Type B pancreatic cell (in vitro differentiated cells): ENCODE results near the gene CYP26C1. TPM values are rescaled to one million over a fixed set of nuclear protein-coding genes. Genes with fewer than 3 reads are reported as not detected.

Source experiments
- DNase-seq: peaks from one replicate; pipeline ENCODE4 v3.0.0; 2021; ENCODE audit warnings: mixed read lengths; ENCODE audit not compliant: unreplicated experiment; ENCODE audit errors: extremely low spot score
- H3K27ac Mint-ChIP-seq: 2 replicates; pipeline ENCODE4 v1.8.0; 2021; ENCODE audit warnings: mild to moderate bottlenecking, mixed read lengths
- H3K27me3 Mint-ChIP-seq: 2 replicates; pipeline ENCODE4 v1.8.0; 2021; ENCODE audit warnings: mixed read lengths
- H3K36me3 Mint-ChIP-seq: 2 replicates; pipeline ENCODE4 v1.8.0; 2021; ENCODE audit warnings: mixed read lengths
- H3K4me1 Mint-ChIP-seq: one replicate; pipeline ENCODE4 v1.8.0; 2021; ENCODE audit warnings: mixed read lengths; ENCODE audit not compliant: unreplicated experiment
- H3K4me3 Mint-ChIP-seq: 2 replicates; pipeline ENCODE4 v1.8.0; 2021; ENCODE audit warnings: mild to moderate bottlenecking, mixed read lengths
- H3K9me3 Mint-ChIP-seq: 2 replicates; pipeline ENCODE4 v1.8.0; 2021; ENCODE audit warnings: mixed read lengths
- total RNA-seq: library from RNA; stranded (reverse); gene quantifications from 2 replicates; pipeline ENCODE4 v1.2.1, GENCODE V29; 2021; ENCODE audit warnings: low replicate concordance
- TF ChIP-seq, protein P1 (sequence below): fragments of 200-600 bp; sonication (generic); conservative IDR thresholded peaks from 2 replicates; pipeline ENCODE4 v1.5.0; 2021; ENCODE audit warnings: antibody characterized with exemption, mild to moderate bottlenecking

CYP26C1 gene
- total RNA-seq, 1 donor from 2014 or later = not detected

GRCh38 chr10:93028883-93029282, 31.7 kb upstream of the CYP26C1 start:
- no peak for DNase-seq
- TF ChIP-seq, protein P1, sequence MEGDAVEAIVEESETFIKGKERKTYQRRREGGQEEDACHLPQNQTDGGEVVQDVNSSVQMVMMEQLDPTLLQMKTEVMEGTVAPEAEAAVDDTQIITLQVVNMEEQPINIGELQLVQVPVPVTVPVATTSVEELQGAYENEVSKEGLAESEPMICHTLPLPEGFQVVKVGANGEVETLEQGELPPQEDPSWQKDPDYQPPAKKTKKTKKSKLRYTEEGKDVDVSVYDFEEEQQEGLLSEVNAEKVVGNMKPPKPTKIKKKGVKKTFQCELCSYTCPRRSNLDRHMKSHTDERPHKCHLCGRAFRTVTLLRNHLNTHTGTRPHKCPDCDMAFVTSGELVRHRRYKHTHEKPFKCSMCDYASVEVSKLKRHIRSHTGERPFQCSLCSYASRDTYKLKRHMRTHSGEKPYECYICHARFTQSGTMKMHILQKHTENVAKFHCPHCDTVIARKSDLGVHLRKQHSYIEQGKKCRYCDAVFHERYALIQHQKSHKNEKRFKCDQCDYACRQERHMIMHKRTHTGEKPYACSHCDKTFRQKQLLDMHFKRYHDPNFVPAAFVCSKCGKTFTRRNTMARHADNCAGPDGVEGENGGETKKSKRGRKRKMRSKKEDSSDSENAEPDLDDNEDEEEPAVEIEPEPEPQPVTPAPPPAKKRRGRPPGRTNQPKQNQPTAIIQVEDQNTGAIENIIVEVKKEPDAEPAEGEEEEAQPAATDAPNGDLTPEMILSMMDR = no peak
- Mint-ChIP-seq H3K9me3 (no peaks in the 10 kb centered on the region), H3K4me3 (no peak overlapping the region), H3K4me1 (peaks cover 4% of the 10 kb centered on the region), H3K27me3 (no peaks in the 10 kb centered on the region), H3K36me3 (peaks cover 8% of the 10 kb centered on the region), H3K27ac (no peak overlapping the region)

- no peak for DNase-seq
- H3K27ac Mint-ChIP-seq = no peak overlapping the region
- H3K4me1 Mint-ChIP-seq = peaks cover 4% of the 10 kb centered on the region
- H3K9me3 Mint-ChIP-seq = no peaks in the 10 kb centered on the region
- TF ChIP-seq, protein P1 = no peak
- H3K27me3 Mint-ChIP-seq = no peaks in the 10 kb centered on the region
- no peak overlapping the region for H3K4me3 Mint-ChIP-seq
- peaks cover 8% of the 10 kb centered on the region for H3K36me3 Mint-ChIP-seq
These were observed 30.2 kb upstream of the CYP26C1 start for GRCh38 chr10:93030409-93030808.

GRCh38 chr10:93032105-93032808, 28.3 kb upstream of the CYP26C1 start:
- Mint-ChIP-seq H3K27ac (no peak overlapping the region), H3K9me3 (no peaks in the 10 kb centered on the region), H3K36me3 (no peaks in the 10 kb centered on the region), H3K4me3 (no peak overlapping the region), H3K27me3 (no peaks in the 10 kb centered on the region), H3K4me1 (peaks cover 4% of the 10 kb centered on the region)
- no peak for DNase-seq
- TF ChIP-seq, protein P1 = no peak

- no peak for DNase-seq
- H3K9me3 Mint-ChIP-seq = no peaks in the 10 kb centered on the region
- H3K4me1 Mint-ChIP-seq = peaks cover 4% of the 10 kb centered on the region
- no peaks in the 10 kb centered on the region for H3K36me3 Mint-ChIP-seq
- no peaks in the 10 kb centered on the region for H3K27me3 Mint-ChIP-seq
- no peak overlapping the region for H3K27ac Mint-ChIP-seq
- TF ChIP-seq, protein P1 = no peak
- no peak overlapping the region for H3K4me3 Mint-ChIP-seq
These were observed 27.8 kb upstream of the CYP26C1 start for GRCh38 chr10:93032809-93033137.

DNA sequence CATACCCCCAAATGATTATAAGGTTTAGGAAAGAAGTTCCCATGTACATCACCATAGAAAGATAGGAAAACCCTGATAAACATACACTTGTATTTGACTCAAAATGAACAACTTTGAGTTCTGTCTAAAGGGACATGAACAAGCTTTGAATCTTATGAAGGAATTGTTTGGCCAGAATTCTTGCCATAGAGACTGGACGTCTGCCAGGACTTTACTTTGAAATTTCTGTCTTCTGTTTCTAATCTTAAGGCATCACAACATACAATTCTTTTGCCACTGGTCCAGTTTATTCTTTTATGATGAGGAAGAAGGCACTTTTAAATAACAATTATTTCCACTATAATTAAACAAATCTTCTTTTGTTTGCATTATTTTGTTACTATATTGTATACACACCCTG, 26.2 kb upstream of the CYP26C1 start:
- Mint-ChIP-seq H3K9me3 (no peaks in the 10 kb centered on the region), H3K36me3 (no peaks in the 10 kb centered on the region), H3K27me3 (no peaks in the 10 kb centered on the region), H3K4me1 (peaks cover 4% of the 10 kb centered on the region), H3K4me3 (no peak overlapping the region), H3K27ac (no peak overlapping the region)
- TF ChIP-seq, protein P1 = no peak
- DNase-seq = no peak
